Measurements from ENCODE around the gene HYPK.

Gene HYPK

GRCh38 chr15:43852607-43853006 is 52.2 kb downstream of the HYPK start:
- Histone ChIP-seq H3K9me3 (ENCODE audit: severe bottlenecking) (no peaks in the 10 kb centered on the region), H3K27ac (no peak overlapping the region), H3K4me3 (ENCODE audit: low read depth, low read length) (no peak overlapping the region), H3K36me3 (peaks cover 87% of the 10 kb centered on the region), H3K27me3 (ENCODE audit: insufficient read depth, low read depth, severe bottlenecking) (no peaks in the 10 kb centered on the region)
- no peak for TF ChIP-seq CTCF (IDR thresholded peaks at IDR 0.05; ENCODE audit: low read depth, low read length)
- DNase-seq = no peak

Measured in WERI-Rb-1 (cell line).